NK-92 treated with Interleukin-12 subunit alpha and Interleukin-12 subunit beta, amount 100 ng/mL, for 24 hours (cell line): ENCODE data around the gene SPATA18.
"Not testable (repeated sequence)": the region's sequence is repeated elsewhere in the genome, so short reads cannot be mapped to it uniquely, and the experiment has no call there.

Experiments
- DNase-seq: peaks from one replicate; lab custom pipeline; 2025; lab: John Stamatoyannopoulos, UW

The SPATA18 gene

GRCh38 chr4:52051615-52052474, 741 bp downstream of the SPATA18 start:
- DNase-seq: no peak

GRCh38 chr4:52052475-52052780, 1.3 kb downstream of the SPATA18 start:
- DNase-seq: no peak

GRCh38 chr4:52054254-52054653, 3.1 kb downstream of the SPATA18 start:
- DNase-seq: no peak

- no peak for DNase-seq
These were observed 6.1 kb downstream of the SPATA18 start for GRCh38 chr4:52057196-52057595.

GRCh38 chr4:52058275-52058674, 7.2 kb downstream of the SPATA18 start:
- no peak for DNase-seq

GRCh38 chr4:52059372-52059771, 8.3 kb downstream of the SPATA18 start:
- DNase-seq: no peak

- DNase-seq: no peak
These were observed 18.5 kb downstream of the SPATA18 start for GRCh38 chr4:52069571-52069970.

- DNase-seq: no peak
These were observed 20.9 kb downstream of the SPATA18 start for GRCh38 chr4:52071791-52072546.

- DNase-seq: no peak
These were observed 25.6 kb downstream of the SPATA18 start for GRCh38 chr4:52076731-52077130.

GRCh38 chr4:52079659-52080058, 28.6 kb downstream of the SPATA18 start:
- no peak for DNase-seq

GRCh38 chr4:52081216-52081615, 30.1 kb downstream of the SPATA18 start:
- no peak for DNase-seq

- DNase-seq: not testable (repeated sequence)
These were observed 35.3 kb downstream of the SPATA18 start for GRCh38 chr4:52086425-52086824.

- no peak for DNase-seq
These were observed 40.7 kb downstream of the SPATA18 start for GRCh38 chr4:52091801-52092200.

- no peak for DNase-seq
These were observed 42.4 kb downstream of the SPATA18 start for GRCh38 chr4:52093466-52093865.

GRCh38 chr4:52094376-52095145, 43.5 kb downstream of the SPATA18 start:
- DNase-seq: no peak

- no peak for DNase-seq
These were observed 44.3 kb downstream of the SPATA18 start for GRCh38 chr4:52095374-52095773.

GRCh38 chr4:52096048-52096447, 44.9 kb downstream of the SPATA18 start:
- no peak for DNase-seq

GRCh38 chr4:52098618-52099017, 47.5 kb downstream of the SPATA18 start:
- no peak for DNase-seq

- no peak for DNase-seq
These were observed 48.9 kb downstream of the SPATA18 start for GRCh38 chr4:52099860-52100461.

- DNase-seq: no peak
These were observed 51.5 kb downstream of the SPATA18 start for GRCh38 chr4:52102587-52102986.

GRCh38 chr4:52103319-52103718, 52.2 kb downstream of the SPATA18 start:
- no peak for DNase-seq

GRCh38 chr4:52105276-52105675, 54.2 kb downstream of the SPATA18 start:
- DNase-seq: no peak
